Activated gamma-delta T cell (primary cell): ENCODE data around the gene PER1.

ENCODE experiments used
- DNase-seq: peaks from one replicate; lab custom pipeline; 2025; lab: John Stamatoyannopoulos, UW

Gene PER1

GRCh38 chr17:8138672-8139371, 13.4 kb downstream of the PER1 start:
- peak; percentile 89 for DNase-seq

GRCh38 chr17:8138374-8138671, 13.9 kb downstream of the PER1 start:
- DNase-seq = no peak

GRCh38 chr17:8137645-8138373, 14.4 kb downstream of the PER1 start:
- no peak for DNase-seq

GRCh38 chr17:8133941-8134340, 18.3 kb downstream of the PER1 start:
- no peak for DNase-seq

GRCh38 chr17:8133399-8133798, 18.8 kb downstream of the PER1 start:
- no peak for DNase-seq

GRCh38 chr17:8131844-8132441, 20.3 kb downstream of the PER1 start:
- DNase-seq = no peak

GRCh38 chr17:8128125-8128784, 23.9 kb downstream of the PER1 start:
- no peak for DNase-seq

GRCh38 chr17:8126491-8127066, 25.6 kb downstream of the PER1 start:
- DNase-seq = peak; percentile 35

GRCh38 chr17:8125947-8126490, 26.2 kb downstream of the PER1 start:
- DNase-seq = no peak

GRCh38 chr17:8125154-8125946, 26.9 kb downstream of the PER1 start:
- DNase-seq = peak; percentile 33

- no peak for DNase-seq
Observed at GRCh38 chr17:8124350-8125153, 27.7 kb downstream of the PER1 start.

- DNase-seq = no peak
Observed at GRCh38 chr17:8123695-8124349, 28.4 kb downstream of the PER1 start, which contains the start of gene HES7. Gene HES7, minus strand, starts transcription at chr17:8124106. Its CDS starts 22 bp downstream, at chr17:8124084.

GRCh38 chr17:8122924-8123694, 29.1 kb downstream of the PER1 start:
- DNase-seq = no peak

- DNase-seq = no peak
Observed at GRCh38 chr17:8122422-8122923, 29.7 kb downstream of the PER1 start.

GRCh38 chr17:8121681-8122421, 30.4 kb downstream of the PER1 start:
- peak; percentile 26 for DNase-seq

GRCh38 chr17:8121407-8121680, 30.9 kb downstream of the PER1 start:
- no peak for DNase-seq

- DNase-seq = no peak
Observed at GRCh38 chr17:8120520-8121406, 31.4 kb downstream of the PER1 start.
